Psoas muscle (tissue), 8 donors: ENCODE measurements around the gene AKT3. TPM values are rescaled to one million over a fixed set of nuclear protein-coding genes. Genes with fewer than 3 reads are reported as not detected.
A peak's percentile ranks its signal among the peaks of the same experiment; 100 is the strongest.

Source experiments
- ATAC-seq, 4 donors: fragments of 200-7000 bp; cut with Tn5 transposase; one replicate each; pipeline ENCODE4 v1.9.1; 2020; ENCODE audit warnings: moderate library complexity in 3 of 4, mild to moderate bottlenecking in 2 of 4
- DNase-seq, 2 donors: peaks; one replicate each; pipeline ENCODE4 v3.0.0-alpha.2; 2020
- H3K27ac ChIP-seq: fragments of 200-600 bp; one replicate; pipeline ENCODE4 v1.8.0; 2022
- H3K27me3 ChIP-seq, 3 donors: fragments of 200-600 bp in 1 of 3; one replicate each; pipeline versions ENCODE4 v1.6.1 to v1.8.0; 2013 to 2022; ENCODE audit warnings: low read length in 2 of 3, mild to moderate bottlenecking in 2 of 3, moderate library complexity in 1 of 3; ENCODE audit not compliant: insufficient read depth in 3 of 3
- H3K36me3 ChIP-seq, 2 donors: fragments of 200-600 bp in 1 of 2; one replicate each; pipeline versions ENCODE4 v1.6.1 to v1.8.0; 2013 to 2022; ENCODE audit warnings: low read depth in 1 of 2, mild to moderate bottlenecking in 1 of 2, moderate library complexity in 1 of 2; ENCODE audit not compliant: insufficient read depth in 1 of 2
- H3K4me1 ChIP-seq: fragments of 200-600 bp; one replicate; pipeline ENCODE4 v1.8.0; 2022
- H3K4me3 ChIP-seq: fragments of 200-600 bp; one replicate; pipeline ENCODE4 v1.8.0; 2022; ENCODE audit warnings: mild to moderate bottlenecking
- H3K9me3 ChIP-seq: fragments of 200-600 bp; one replicate; pipeline ENCODE4 v1.8.0; 2022
- CTCF ChIP-seq: fragments of 200-600 bp; IDR thresholded peaks from one replicate; pipeline ENCODE4 v1.8.0; 2022; ENCODE audit warnings: antibody characterized with exemption
- WGBS, 3 donors: extraction: QIAGEN DNeasy Blood & Tissue Kit; methylation state at CpG; one replicate each; pipeline versions ENCODE4 v1.1.6 to v1.1.7; 2013; 5-methylcytosine and 5-hydroxymethylcytosine counted together
- intact Hi-C, 2 donors: fragments of 100-400 bp; cut with DNase I; formaldehyde crosslinking; loops; one replicate each; pipeline versions ENCODE4 v1.11.0 to v1.14.2; 2022
- polyA plus RNA-seq, 3 donors: library from polyadenylated mRNA; stranded (reverse); fragments of 200-250 nt; gene quantifications; one replicate each; pipeline ENCODE4 v1.2.3, GENCODE V29; 2013
- total RNA-seq, 4 donors: library from RNA; stranded (reverse); fragmentation: NEBNext Ultra II Directional in 2 of 4; extraction: Animal tissue kit (Norgen Biotek cat#: 25700) in 2 of 4; gene quantifications; one replicate each; pipeline versions ENCODE4 v1.2.1 to v1.2.4, GENCODE V29; 2021 to 2023
- donor health status: healthy with polysubstance abuse.
- donor health status: DM: no; HTN: no; CAD: no; lungs with moderate emphysema.
- donor health status: Bipolar disorder and iron deficiency.
- donor health status: healthy.
- donor health status: DM: yes; HTN: yes; CAD: no.
- donor health status: DM: no; HTN: no; CAD: no.
- donor health status: DM: no; HTN: no; CAD: no.
- donor health status: DM: yes; HTN: yes; CAD: no.

Gene AKT3
- total and polyA plus RNA-seq, 7 donors = 3.3 to 25.1 (median 9.8) TPM

DNA sequence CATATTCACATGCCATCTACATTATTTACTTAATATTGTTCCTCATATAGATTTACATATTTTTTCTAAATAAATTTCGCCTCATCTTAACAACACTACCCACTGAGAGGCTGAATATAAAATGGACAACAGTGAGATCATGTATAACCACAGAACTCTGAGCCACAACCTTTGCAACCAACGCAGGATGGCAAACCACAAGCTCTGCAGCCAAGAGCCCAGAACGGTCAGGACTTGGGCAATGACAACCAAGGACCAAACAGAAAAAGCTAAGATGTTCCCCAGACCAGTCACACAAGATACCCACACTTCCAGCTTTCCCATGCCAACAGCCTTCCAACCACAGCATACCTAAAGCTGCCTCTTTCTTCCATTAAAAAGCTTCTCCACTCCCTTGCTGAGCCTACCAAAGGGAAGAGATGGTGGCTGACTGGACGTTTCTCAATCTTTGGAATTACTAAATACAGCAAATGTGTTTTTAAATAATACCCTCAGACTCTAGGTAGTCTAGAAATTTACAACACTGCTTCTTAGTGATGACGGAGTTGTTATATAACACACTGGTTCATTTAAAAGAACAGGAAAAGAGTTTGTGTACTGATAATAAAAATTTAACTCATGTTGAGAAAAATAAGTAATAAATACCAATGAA, 117.9 kb downstream of the AKT3 start:
- DNase-seq (no peak), ATAC-seq (no peak)
- peaks cover 9% of the 10 kb centered on the region for H3K4me1 ChIP-seq
- H3K9me3 ChIP-seq = no peaks in the 10 kb centered on the region
- no peak overlapping the region for H3K4me3 ChIP-seq
- no peaks in the 10 kb centered on the region for H3K36me3 ChIP-seq
- 79 to 85% (median 84%) methylated on average over 5 of the region's 5 CpGs for WGBS, 3 donors
- H3K27me3 ChIP-seq = no peaks in the 10 kb centered on the region
- no peak overlapping the region for H3K27ac ChIP-seq
- no peak for TF ChIP-seq CTCF
- intact Hi-C loops = no loop called here

DNA sequence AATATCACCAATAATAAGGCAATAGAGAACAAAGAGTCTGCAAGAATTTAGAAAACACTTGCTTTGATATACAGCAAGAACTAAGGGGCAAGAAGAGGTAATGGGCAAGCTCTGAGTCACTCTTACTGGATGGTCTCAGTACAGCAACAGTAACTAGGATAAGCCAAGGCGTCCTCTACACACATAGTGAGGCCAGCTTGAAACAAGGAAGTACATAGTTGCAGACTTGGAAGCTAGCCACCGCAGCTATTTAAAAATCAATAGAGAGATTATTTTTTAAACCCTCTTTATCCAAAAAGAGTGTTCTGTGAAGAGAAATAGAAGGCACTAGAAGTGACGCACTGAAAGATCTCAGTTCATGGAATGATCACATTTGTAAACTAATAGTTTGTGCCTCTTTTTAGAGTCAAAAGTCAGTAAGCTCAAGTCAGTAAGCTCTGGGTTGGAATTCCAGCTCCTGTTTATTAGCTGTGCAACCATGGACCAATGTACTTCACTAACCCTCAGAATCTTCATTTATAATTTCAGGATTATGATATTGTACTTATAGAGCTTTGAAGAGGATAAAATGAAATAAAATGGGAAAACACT, 118.6 kb downstream of the AKT3 start:
- Histone ChIP-seq H3K4me3 (no peak overlapping the region), H3K27me3 (no peaks in the 10 kb centered on the region), H3K9me3 (no peaks in the 10 kb centered on the region), H3K27ac (no peak overlapping the region), H3K36me3 (no peaks in the 10 kb centered on the region), H3K4me1 (peaks cover 9% of the 10 kb centered on the region)
- intact Hi-C loops = no loop called here
- DNase-seq (no peak), ATAC-seq (peak in 2 of 4 donors; percentile 47 to 53)
- no peak for TF ChIP-seq CTCF
- WGBS, 3 donors = 63 to 86% (median 71%) methylated on average over 3 of the region's 3 CpGs

- no peak for TF ChIP-seq CTCF
- 87 to 92% (median 90%) methylated on average over 23 of the region's 23 CpGs for WGBS, 3 donors
- ATAC-seq (no peak), DNase-seq (peak; percentile 15 to 51)
- Histone ChIP-seq H3K4me3 (no peak overlapping the region), H3K36me3 (no peaks in the 10 kb centered on the region), H3K27me3 (no peaks in the 10 kb centered on the region), H3K4me1 (peaks cover 9% of the 10 kb centered on the region), H3K9me3 (no peaks in the 10 kb centered on the region), H3K27ac (no peak overlapping the region)
- intact Hi-C loops = no loop called here
Measured at GRCh38 chr1:243730487-243731150, 119.4 kb downstream of the AKT3 start.

DNA sequence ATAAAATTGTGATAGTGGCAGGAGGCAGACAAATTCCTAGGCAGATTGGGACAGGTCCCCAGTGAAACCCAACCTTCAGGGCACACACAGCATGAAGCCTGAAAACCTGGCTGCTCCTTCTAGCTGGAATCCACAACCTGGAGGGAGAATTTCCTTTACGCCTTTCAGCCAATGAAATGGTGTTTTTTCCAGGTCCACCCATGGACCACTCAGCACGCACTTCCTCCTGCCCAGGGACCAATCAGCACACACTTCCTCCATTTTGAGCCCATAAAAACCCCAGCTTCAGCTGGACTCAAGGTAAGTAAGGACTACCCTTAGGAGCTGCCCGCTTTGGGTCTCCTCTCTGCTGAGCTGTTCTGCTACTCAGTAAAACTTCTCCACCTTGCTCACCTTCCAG, 120.1 kb downstream of the AKT3 start:
- DNase-seq (no peak), ATAC-seq (no peak)
- TF ChIP-seq CTCF = no peak
- H3K4me1 ChIP-seq = peaks cover 5% of the 10 kb centered on the region
- intact Hi-C loops = no loop called here
- H3K4me3 ChIP-seq = no peak overlapping the region
- H3K36me3 ChIP-seq = no peaks in the 10 kb centered on the region
- no peaks in the 10 kb centered on the region for H3K27me3 ChIP-seq
- no peak overlapping the region for H3K27ac ChIP-seq
- 97 to 100% (median 98%) methylated on average over 3 of the region's 3 CpGs for WGBS, 3 donors
- H3K9me3 ChIP-seq = no peaks in the 10 kb centered on the region
